ENCODE data around the gene TXNRD1.

DNA sequence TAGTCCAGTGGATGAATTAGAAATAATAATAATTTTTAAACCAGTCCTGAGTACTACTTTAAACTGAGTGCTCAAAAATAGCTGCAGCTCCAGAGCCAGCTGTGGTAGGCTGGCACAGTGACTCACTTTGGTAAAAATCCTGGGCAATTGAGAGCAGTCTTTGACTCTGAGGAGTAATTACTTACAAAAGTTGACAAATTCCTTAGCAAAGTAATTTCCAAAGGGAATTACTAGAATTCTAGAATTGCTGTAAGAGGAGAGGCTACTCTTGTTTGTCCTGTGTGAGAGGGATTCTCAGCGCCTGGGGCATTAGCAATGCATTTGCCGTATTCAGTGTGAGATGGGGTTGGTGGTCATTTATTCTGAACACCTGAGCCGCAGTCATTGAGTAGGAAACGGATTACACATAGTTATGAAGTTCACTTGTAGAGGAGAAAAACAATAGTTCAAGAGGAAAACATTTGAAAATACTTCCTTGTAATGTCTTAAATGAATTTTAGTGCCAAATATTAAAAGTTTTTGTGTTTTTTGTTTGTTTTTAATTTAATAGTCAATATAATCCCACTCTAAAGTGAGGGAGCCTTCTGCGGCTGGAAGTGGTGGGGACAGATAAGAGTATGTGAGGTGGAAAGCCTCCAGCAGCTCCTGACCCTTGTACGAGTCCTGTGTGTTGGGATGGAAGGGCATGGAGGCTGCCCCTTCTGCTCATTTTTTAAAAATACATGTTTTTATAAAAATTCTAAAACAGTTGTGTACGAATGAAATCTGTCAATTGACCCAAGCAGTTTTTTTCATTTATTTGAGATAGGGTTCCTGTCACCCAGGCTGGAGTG lies 129.9 kb downstream of the TXNRD1 start:
- TF ChIP-seq, protein P1, sequence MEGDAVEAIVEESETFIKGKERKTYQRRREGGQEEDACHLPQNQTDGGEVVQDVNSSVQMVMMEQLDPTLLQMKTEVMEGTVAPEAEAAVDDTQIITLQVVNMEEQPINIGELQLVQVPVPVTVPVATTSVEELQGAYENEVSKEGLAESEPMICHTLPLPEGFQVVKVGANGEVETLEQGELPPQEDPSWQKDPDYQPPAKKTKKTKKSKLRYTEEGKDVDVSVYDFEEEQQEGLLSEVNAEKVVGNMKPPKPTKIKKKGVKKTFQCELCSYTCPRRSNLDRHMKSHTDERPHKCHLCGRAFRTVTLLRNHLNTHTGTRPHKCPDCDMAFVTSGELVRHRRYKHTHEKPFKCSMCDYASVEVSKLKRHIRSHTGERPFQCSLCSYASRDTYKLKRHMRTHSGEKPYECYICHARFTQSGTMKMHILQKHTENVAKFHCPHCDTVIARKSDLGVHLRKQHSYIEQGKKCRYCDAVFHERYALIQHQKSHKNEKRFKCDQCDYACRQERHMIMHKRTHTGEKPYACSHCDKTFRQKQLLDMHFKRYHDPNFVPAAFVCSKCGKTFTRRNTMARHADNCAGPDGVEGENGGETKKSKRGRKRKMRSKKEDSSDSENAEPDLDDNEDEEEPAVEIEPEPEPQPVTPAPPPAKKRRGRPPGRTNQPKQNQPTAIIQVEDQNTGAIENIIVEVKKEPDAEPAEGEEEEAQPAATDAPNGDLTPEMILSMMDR (conservative IDR thresholded peaks at IDR 0.05 in 1 of 2, IDR thresholded peaks at IDR 0.05 in 1 of 2; ENCODE audit: low read depth in 1 of 2, low read length in 2 of 2), result no peak
- TF ChIP-seq EZH2 (IDR thresholded peaks at IDR 0.05; ENCODE audit: low read length, missing control alignments), result no peak
